Frontal cortex (tissue), 4 donors: Measurements from ENCODE around the gene RNF182. TPM values are rescaled to one million over a fixed set of nuclear protein-coding genes. Genes with fewer than 3 reads are reported as not detected.
"Not testable (repeated sequence)": the region's sequence is repeated elsewhere in the genome, so short reads cannot be mapped to it uniquely, and the experiment has no call there.

Experiments used
- DNase-seq, 2 donors: peaks; one replicate each; pipeline ENCODE4 v3.0.0; 2012; ENCODE audit warnings: low spot score in 2 of 2
- FAIRE-seq: peaks from 2 replicates; lab custom pipeline; 2012; peaks lifted over from hg19 to GRCh38; lab: Jason Lieb, UNC
- total RNA-seq: library from RNA; depleted of rRNA; stranded (reverse); fragments of >200 nt; gene quantifications from one replicate; pipeline ENCODE4 v1.2.3, GENCODE V29; 2014
- donor health status: control.
- donor health status: control.
- donor health status: control.

The RNF182 gene
- total RNA-seq, 1 donor from 2014 or later = 35.1 TPM

DNA sequence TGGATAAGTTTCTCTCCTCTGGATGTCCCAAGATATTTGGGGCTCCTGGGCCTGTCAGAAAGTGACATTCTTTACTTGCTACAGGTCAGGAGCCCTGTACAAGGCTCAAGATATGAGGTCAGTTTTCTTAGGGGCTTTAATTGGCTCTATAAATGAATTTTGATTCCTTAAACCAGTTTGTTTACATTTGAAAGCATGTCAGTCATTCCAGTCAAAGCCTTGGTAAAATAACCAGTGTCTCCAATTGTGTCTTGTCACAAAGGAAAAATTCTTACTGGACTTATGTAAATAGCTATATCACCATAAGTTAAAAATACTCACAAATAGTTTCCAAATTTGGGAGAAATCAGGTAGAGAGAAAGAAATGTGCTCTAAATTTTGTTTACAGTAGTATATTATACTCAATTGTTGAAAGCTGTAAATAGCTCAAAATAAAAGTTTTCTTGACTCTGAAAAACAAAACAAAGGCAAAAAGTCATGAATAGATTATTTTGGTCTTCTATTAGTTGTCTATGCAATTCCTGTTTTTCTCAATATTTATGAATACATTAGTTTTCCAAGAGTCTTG, 22.9 kb downstream of the RNF182 start:
- FAIRE-seq (no peak), DNase-seq (no peak)

GRCh38 chr6:13952101-13952500, 27.3 kb downstream of the RNF182 start:
- FAIRE-seq (no peak), DNase-seq (no peak)

DNA sequence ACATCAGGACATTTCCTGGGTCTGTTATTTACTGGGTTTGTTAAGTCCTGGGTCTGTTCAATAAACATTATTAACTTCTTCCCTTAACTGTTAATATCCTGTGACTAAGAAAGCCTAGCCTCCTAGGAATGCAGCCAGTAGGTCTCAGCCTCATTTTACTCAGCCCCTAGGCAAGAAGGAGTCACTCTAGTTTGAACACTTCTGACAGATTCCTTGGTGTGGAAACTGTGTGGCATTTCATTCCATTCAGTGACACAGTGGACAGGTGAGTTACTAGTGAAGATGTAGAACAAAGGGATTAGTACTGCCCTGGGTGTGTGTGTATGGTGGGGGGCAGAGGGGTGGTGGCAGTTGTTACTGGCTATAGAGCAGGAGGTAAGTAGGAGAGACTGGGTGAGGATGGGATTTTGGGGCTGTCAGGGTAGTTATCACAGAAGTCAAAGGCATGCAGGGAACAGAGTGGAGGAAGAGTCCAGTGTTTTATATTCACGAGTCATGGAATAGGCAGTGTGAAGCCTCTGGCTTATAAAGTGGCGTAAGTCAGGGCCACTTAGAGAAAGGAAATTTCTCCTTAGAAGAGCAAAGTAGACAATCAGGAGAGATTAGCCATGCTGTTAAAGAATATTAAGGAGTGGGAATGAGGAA, 28.4 kb downstream of the RNF182 start:
- FAIRE-seq (no peak), DNase-seq (no peak)

DNA sequence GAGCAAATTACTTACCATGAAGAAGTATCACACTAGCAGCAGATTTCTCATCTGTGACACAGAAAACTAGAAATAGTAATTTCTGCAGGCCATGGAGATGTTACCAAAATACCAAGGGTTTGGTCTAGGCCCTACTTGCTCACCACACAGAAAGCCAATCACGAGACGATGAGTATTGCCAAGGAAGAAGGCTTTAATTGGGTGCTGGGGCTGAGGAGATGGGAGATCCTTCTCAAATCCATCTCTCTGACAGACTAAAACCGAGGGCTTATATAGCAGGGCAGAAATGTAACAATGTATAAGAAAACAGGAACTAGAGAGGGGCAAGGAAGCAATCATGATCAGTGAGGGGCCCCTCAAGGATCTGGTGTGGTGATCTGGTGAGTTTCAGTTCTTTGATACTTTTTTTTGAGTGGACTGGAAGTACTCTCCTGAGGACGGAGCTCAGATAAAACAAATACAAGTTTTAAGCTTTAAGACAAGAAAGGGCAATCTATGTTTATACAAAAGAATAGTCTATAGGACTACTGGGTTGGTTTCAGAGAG, 40.9 kb downstream of the RNF182 start:
- DNase-seq (no peak), FAIRE-seq (no peak)

DNA sequence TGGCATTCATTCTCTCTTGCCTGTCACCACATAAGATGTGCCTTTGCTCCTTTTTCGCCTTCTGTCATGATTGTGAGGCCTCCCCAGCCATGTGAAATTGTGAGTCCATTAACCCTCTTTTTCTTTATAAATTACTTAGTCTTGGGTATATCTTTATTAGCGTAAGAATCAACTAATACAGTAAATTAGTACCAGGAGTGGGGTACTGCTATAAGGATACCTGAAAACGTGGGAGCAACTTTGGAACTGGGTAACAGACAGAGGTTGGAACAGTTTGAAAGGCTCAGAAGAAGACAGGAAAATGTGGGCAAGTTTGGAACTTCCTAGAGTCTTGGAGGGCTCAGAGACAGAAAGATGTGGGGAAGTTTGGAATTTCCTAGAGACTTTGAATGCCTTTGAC, 46.6 kb downstream of the RNF182 start:
- FAIRE-seq = no peak
- no peak for DNase-seq

- not testable (repeated sequence) for DNase-seq, FAIRE-seq
Measured at GRCh38 chr6:13972602-13973001, 47.9 kb downstream of the RNF182 start.

- not testable (repeated sequence) for FAIRE-seq, DNase-seq
Measured at GRCh38 chr6:13973422-13973821, 48.7 kb downstream of the RNF182 start.

GRCh38 chr6:13978102-13978640, 53.4 kb downstream of the RNF182 start:
- FAIRE-seq = no peak

DNA sequence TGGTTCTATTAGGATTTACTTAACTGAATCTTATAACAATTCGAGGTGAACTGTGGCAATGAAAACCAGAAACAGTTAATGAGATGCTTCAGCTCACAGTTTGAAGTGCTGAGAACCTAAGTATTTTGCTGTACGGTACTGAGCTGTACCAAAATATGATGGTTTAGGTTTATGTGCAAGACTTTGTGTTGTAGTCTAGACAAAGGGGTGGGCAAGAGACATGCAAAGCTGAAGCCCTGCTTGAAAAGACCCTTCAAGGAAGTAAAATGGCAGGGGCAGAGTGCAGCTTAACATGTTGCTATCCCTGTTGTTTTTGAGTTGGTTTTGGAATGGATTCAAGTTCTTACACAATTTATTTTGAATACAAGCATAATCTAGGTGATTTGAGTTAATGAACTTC, 54.0 kb downstream of the RNF182 start:
- FAIRE-seq = no peak
- DNase-seq = no peak

More at GRCh38 chr6:13978102-13978640, 53.4 kb downstream of the RNF182 start:
- DNase-seq = no peak

DNA sequence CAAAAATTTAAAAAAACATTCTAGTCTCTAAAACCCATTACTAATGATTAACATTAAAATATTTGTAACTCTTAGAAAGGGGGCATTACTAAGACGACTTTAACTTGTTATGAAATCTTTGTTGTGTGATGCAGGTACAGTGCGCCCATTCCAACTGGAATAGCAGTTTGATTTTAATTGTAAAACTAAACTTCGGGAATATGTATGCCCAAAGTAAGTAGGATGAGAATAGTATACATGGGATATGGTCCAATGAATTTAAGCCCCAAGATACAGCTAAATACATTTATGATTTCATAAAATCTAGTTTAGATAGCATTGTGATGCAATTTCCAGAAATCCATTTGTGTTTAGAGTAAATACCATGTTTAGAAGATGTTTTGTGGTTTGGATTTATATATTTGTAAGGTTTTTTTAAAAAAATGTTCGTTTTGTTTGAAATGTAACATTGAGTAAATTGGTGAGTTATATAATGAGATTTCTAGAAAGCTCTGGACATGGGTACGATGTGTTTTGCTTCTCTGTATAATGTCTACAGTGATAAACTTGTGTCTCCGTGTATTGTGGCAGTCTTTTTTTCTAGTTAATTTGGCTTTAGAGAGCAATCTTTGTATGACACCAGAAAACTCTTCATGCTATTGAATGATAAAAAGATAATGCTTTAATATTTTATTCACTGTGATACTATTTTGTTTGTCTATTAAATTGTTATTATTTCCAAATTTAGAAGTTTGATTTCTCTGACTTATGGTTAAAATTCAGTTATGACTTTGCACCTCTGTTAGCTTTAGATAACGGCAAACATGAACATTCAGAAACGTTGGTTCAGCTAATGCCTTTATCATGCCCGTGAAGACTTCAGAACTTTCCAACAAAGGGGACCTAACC, 54.8 kb downstream of the RNF182 start:
- DNase-seq (no peak), FAIRE-seq (no peak)

GRCh38 chr6:13980534-13980933, 55.8 kb downstream of the RNF182 start:
- DNase-seq = no peak
- FAIRE-seq = no peak

- FAIRE-seq = no peak
- no peak for DNase-seq
Measured at GRCh38 chr6:13985663-13986325, 61.0 kb downstream of the RNF182 start.

DNA sequence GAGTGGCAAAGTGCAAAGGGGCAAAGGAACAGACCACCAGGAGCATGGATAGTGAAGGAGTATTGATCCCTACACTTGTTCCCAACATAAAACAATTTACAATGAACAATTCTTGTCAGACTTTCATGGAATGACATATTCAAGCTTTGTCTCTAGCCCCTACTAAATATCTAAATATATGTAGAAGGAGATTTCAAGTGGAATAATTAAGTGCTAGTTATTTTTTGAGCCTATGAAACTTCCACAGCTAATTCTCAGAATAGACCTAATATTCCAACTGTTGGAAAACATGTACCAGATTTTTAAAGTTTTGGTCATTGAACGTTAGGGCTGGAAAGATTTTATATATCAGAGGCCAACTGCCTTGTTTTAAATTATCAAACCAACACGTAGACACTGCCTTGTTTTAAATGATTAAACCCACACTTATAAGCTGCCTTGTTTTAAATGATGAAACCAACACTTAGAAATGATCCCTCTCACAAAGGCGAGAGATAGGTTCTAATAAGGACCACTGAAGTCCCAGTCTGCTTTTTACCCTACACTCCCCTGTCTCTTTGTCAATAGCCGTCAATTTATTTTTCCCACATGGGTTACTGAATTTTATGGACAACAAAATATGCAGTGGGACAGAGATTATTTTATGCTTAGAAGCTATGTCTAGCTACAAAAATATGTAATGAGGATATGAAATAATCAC, 62.1 kb downstream of the RNF182 start:
- FAIRE-seq (no peak), DNase-seq (no peak)

DNA sequence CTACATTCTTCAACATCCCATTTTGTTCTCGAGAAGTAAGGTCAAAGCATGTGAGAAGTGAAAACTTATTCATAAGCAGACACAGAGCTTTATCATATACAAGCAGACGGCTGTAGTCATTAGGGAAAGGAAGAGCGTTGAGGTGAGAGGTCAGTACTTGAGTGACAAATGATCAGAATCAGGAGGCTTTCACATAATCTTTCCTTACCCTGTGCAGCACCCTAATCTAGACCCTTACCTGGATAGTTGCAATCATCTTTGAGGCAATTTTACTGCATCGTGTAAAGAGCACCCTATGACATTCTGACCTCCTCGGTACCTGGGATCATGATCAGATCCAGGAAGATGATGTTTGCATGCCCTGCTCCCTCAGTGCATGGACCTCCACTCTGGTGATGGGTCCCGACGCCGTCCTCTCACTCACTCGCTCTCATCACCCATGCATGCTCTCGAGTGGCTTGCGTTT, 62.7 kb downstream of the RNF182 start:
- DNase-seq (no peak), FAIRE-seq (no peak)

GRCh38 chr6:13988049-13988738, 63.4 kb downstream of the RNF182 start:
- FAIRE-seq = no peak
- no peak for DNase-seq

GRCh38 chr6:13988908-13989307, 64.2 kb downstream of the RNF182 start:
- FAIRE-seq = no peak
- no peak for DNase-seq

DNA sequence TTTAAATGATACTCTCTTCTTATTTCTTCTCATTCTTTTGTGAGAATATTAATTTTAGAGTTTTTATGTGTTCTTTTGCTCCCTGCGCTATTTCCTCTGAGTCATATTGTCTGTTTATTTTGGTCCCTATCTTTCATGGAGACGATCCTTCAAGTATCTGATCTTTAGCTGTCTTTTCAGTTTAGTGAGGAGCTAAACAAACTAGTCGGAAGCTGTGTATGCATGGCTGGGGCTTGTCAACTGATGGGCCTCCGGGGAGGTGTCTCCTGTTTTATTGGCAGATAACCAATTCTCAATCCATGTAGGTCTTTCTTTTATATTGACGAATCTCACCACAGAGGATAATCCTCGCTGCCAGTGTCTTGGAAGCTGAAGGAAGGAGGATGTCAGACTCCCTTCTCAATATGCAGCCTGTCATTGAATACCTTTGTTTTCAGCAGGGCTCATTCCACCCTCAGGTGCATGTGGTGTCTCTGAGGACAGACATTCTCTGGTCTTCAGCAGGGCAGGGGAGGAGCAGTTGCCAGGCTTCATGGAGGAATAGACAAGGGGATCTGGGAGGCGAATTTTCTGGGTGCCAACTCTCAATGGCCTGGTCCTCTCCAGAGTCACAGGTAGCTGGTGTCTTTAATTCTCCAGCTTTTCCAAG, 64.9 kb downstream of the RNF182 start:
- FAIRE-seq (no peak), DNase-seq (no peak)

DNA sequence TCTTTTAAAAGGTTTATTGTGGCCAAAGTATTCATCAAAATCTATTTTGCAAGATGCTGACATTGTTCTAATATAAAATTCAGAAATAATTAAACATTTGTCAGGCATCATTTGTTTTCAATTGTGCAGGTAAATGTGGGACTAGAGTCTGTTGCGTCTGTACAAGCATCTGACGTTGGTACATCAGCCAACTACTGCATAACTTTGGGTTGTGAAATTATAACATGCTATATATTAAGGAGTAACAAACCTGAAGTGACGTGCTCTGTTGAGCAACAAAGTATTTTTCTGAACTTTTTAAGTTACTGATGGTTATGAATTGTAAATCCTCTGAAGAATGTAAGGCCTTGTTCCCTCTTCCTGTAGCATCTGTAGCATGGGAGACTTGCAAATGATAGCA, 66.0 kb downstream of the RNF182 start:
- FAIRE-seq = no peak
- no peak for DNase-seq
